Effector memory CD4-positive, alpha-beta T cell (primary cell): Measurements from ENCODE around the gene CTF1.
"Not testable (repeated sequence)": the region's sequence is repeated elsewhere in the genome, so short reads cannot be mapped to it uniquely, and the experiment has no call there.

Experiments used
- DNase-seq, 3 donors: peaks; one replicate each; pipeline ENCODE4 v3.0.0-alpha.2; 2020
- H3K27ac ChIP-seq: 2 replicates; pipeline ENCODE4 v1.7.0; 2013; ENCODE audit warnings: mild to moderate bottlenecking, low read length, moderate library complexity; ENCODE audit not compliant: insufficient read depth, poor library complexity, severe bottlenecking
- H3K27me3 ChIP-seq: replicated peaks from 2 replicates; pipeline ENCODE4 v1.7.0; 2013; ENCODE audit warnings: mild to moderate bottlenecking, low read length; ENCODE audit not compliant: insufficient read depth, control insufficient read depth, poor library complexity, severe bottlenecking
- H3K36me3 ChIP-seq: 2 replicates; pipeline ENCODE4 v1.7.0; 2013; ENCODE audit warnings: mild to moderate bottlenecking, low read length, moderate library complexity; ENCODE audit not compliant: control insufficient read depth, insufficient read depth
- H3K4me1 ChIP-seq: 2 replicates; pipeline ENCODE4 v1.7.0; 2013; ENCODE audit warnings: low read length, mild to moderate bottlenecking; ENCODE audit not compliant: control insufficient read depth, insufficient read depth, poor library complexity, severe bottlenecking
- H3K4me3 ChIP-seq: 2 replicates; pipeline ENCODE4 v1.7.0; 2013; ENCODE audit warnings: low read length, low read depth, mild to moderate bottlenecking; ENCODE audit not compliant: insufficient read depth, poor library complexity, severe bottlenecking
- H3K9me3 ChIP-seq: 2 replicates; pipeline ENCODE4 v1.7.0; 2013; ENCODE audit warnings: mild to moderate bottlenecking, low read length, moderate library complexity; ENCODE audit not compliant: control insufficient read depth

CTF1 gene

DNA sequence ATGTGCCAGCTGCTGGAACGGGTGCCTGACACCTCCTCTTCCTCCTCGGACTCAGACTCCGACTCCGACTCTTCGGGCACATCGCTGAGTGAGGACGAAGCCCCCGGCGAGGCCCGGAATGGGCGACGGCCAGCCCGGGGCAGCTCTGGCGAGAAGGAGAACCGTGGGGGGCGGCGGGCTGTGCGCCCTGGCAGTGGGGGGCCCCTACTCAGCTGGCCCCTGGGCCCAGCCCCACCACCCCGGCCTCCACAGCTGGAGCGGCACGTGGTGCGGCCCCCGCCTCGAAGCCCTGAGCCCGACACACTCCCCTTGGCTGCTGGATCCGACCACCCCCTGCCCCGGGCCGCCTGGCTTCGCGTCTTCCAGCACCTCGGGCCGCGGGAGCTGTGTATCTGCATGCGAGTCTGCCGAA is 33.8 kb downstream of the CTF1 start:
- peaks cover 5% of the 10 kb centered on the region for H3K4me1 ChIP-seq
- H3K4me3 ChIP-seq: no peak overlapping the region
- no peak for DNase-seq
- H3K27me3 ChIP-seq: no peaks in the 10 kb centered on the region
- peaks cover 15% of the 10 kb centered on the region for H3K36me3 ChIP-seq
- H3K27ac ChIP-seq: no peak overlapping the region
- no peaks in the 10 kb centered on the region for H3K9me3 ChIP-seq

GRCh38 chr16:30931068-30931650 is 34.7 kb downstream of the CTF1 start:
- no peaks in the 10 kb centered on the region for H3K27me3 ChIP-seq
- H3K4me3 ChIP-seq: no peak overlapping the region
- no peak for DNase-seq
- no peak overlapping the region for H3K27ac ChIP-seq
- H3K9me3 ChIP-seq: no peaks in the 10 kb centered on the region
- peaks cover 13% of the 10 kb centered on the region for H3K36me3 ChIP-seq
- peaks cover 5% of the 10 kb centered on the region for H3K4me1 ChIP-seq

- H3K36me3 ChIP-seq: peaks cover 13% of the 10 kb centered on the region
- H3K9me3 ChIP-seq: no peaks in the 10 kb centered on the region
- no peak overlapping the region for H3K4me3 ChIP-seq
- peaks cover 5% of the 10 kb centered on the region for H3K4me1 ChIP-seq
- DNase-seq: no peak
- H3K27me3 ChIP-seq: no peaks in the 10 kb centered on the region
- no peak overlapping the region for H3K27ac ChIP-seq
Measured at GRCh38 chr16:30934827-30935557, 38.6 kb downstream of the CTF1 start.

DNA sequence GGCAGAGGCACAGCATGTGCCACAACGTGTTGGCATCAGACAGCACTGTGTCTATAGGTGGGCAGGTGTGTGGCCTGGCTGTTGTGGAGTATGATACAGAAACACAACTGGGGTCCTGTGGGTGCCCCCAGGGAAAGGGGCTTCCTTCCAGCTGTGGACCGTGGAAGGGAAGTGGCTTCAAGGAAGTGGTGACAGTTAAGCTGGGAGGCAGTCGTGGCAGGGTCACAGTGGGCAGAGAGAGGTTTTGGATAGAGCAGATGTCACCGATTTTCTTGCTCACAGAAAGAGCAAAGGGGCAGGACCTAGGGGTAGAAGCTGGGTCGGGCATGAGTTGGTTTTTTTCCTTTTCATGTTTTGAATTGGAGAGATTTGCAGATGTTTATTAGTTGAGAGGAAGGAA is 41.3 kb downstream of the CTF1 start:
- Histone ChIP-seq H3K36me3 (no peaks in the 10 kb centered on the region), H3K27me3 (no peaks in the 10 kb centered on the region), H3K9me3 (no peaks in the 10 kb centered on the region), H3K4me1 (peaks cover 12% of the 10 kb centered on the region), H3K4me3 (no peak overlapping the region), H3K27ac (no peak overlapping the region)
- DNase-seq: no peak

- H3K27ac ChIP-seq, H3K36me3 ChIP-seq, DNase-seq, H3K9me3 ChIP-seq, H3K4me3 ChIP-seq, H3K27me3 ChIP-seq: not testable (repeated sequence)
- peaks cover 12% of the 10 kb centered on the region for H3K4me1 ChIP-seq
Measured at GRCh38 chr16:30939571-30939970, 43.2 kb downstream of the CTF1 start.

DNA sequence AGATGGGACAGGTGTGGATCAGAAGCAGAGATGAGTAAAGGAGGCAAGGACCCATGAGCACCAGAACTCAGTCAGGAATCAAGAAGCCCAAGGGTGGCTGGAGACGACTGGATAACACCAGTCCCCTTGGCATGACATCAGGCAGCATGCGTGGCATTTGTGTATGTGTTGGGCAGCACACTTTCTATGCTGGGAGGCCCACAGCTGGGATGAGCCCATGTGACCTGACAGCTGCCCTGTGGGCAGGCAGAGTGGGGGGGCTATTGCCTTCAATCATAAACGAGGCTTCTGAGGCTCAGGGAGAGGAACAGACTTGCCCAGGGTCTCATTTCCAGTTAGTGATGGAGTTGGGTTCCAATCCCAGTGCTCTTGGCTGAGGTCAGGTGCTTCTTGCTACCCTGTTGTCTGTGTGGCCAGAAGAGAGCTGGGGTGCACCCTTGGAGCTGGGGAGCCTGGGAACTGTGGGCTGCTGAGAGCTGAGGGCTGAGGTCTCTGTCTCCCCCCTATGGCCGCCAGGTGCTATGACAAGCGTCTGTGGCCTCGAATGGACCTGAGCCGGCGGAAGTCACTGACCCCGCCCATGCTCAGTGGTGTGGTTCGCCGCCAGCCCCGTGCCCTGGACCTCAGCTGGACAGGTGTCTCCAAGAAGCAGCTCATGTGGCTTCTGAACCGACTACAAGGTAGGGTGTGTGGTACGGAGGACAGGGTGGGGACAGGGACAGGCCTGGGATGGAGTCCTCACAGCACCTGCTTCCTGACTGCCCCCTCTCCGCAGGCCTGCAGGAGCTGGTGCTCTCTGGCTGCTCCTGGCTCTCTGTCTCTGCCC is 45.4 kb downstream of the CTF1 start:
- Histone ChIP-seq H3K4me1 (peaks cover 7% of the 10 kb centered on the region), H3K27me3 (no peaks in the 10 kb centered on the region), H3K36me3 (peaks cover 3% of the 10 kb centered on the region), H3K9me3 (no peaks in the 10 kb centered on the region), H3K27ac (no peak overlapping the region), H3K4me3 (no peak overlapping the region)
- DNase-seq: peak; percentile 32 to 55 (median 38)

GRCh38 chr16:30942426-30942806 is 46.0 kb downstream of the CTF1 start:
- Histone ChIP-seq H3K27ac (no peak overlapping the region), H3K4me3 (no peak overlapping the region), H3K36me3 (peaks cover 3% of the 10 kb centered on the region)

GRCh38 chr16:30944352-30944751 is 47.9 kb downstream of the CTF1 start:
- Histone ChIP-seq H3K27me3 (no peaks in the 10 kb centered on the region), H3K27ac (no peak overlapping the region), H3K4me3 (no peak overlapping the region), H3K4me1 (peaks cover 10% of the 10 kb centered on the region), H3K9me3 (no peaks in the 10 kb centered on the region), H3K36me3 (peaks cover 3% of the 10 kb centered on the region)
- no peak for DNase-seq

More at GRCh38 chr16:30942426-30942806, 46.0 kb downstream of the CTF1 start:
- peaks cover 7% of the 10 kb centered on the region for H3K4me1 ChIP-seq
- H3K9me3 ChIP-seq: no peaks in the 10 kb centered on the region
- H3K27me3 ChIP-seq: no peaks in the 10 kb centered on the region
- DNase-seq: no peak

GRCh38 chr16:30946671-30947540 is 50.5 kb downstream of the CTF1 start:
- H3K27ac ChIP-seq: no peak overlapping the region
- no peak for DNase-seq
- H3K36me3 ChIP-seq: peaks cover 3% of the 10 kb centered on the region
- no peak overlapping the region for H3K4me3 ChIP-seq
- no peaks in the 10 kb centered on the region for H3K9me3 ChIP-seq
- peaks cover 21% of the 10 kb centered on the region for H3K4me1 ChIP-seq
- H3K27me3 ChIP-seq: no peaks in the 10 kb centered on the region
